GM18519 (cell line): Measurements from ENCODE around the gene UPF3A.
A peak's percentile ranks its signal among the peaks of the same experiment; 100 is the strongest.
"Not testable (repeated sequence)": the region's sequence is repeated elsewhere in the genome, so short reads cannot be mapped to it uniquely, and the experiment has no call there.

Experiments used
- ATAC-seq: cut with Tn5 transposase; IDR thresholded peaks from one replicate; pipeline ENCODE4 v1.9.1; 2021; ENCODE audit warnings: mild to moderate bottlenecking, moderate library complexity; ENCODE audit not compliant: unreplicated experiment, low FRiP score

Gene UPF3A

DNA sequence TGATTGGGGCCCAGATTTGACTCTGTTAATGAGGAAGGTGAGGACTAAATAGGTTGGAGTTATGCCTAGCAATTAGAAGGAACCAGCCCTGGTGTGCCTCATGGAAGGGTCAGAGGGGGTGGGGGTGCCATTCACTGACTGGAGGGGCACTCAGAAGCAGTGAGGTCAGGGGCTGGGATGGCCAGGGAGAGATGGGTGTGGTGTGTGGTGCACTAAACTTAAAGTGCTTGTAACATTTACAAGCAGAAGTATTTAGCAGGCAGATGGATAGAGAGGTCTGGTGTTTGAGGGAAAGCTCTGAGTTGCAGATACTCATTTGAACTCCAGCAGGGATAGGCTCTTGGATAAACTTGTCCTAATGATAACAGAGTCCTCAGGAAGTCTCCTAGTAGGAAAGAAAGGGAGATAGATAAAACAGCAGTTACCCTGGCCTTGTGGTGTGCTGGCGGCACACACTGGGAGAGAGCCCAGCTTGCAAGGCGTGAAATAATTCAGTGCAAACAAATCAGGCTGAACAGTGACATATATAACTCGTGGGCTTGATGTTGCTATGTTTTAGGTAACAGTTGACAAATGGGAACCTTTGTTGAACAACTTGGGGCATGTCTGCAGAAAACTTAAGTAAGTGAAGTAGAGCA is 20.0 kb upstream of the UPF3A start:
- ATAC-seq: no peak

DNA sequence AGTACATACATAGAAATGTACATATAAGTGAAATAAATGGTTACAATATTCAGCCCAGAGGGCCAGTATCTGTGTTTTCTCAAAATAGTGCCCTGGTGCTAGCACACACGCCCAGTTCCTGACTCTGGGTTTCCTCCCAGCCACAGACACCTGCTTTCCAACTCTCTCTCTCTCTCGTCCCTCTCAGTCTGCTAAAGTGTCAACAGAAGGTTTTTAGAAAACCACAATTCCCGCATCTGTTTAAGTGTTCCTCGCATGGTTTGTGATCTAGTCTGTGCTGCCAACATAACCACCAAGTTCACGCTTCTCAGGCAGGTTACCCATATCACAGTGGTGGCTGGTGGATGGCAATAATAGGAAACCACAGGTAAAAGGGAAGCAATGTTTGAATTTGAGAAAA is 17.8 kb upstream of the UPF3A start:
- no peak for ATAC-seq

DNA sequence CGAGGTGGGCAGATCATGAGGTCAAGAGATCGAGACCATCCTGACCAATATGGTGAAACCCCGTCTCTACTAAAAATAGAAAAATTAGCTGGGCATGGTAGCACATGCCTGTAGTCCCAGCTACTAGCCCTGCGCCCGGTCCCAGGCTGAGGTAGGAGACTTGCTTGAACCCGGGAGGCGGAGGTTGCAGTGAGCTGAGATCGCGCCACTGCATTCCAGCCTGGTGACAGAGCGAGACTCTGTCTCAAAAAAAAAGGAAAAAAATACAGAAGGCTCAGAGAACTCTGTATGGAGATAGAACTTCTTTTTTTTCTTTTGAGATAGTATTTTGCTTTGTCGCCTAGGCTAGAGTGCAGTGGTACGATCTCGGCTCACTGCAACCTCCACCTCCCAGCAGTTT is 17.1 kb upstream of the UPF3A start:
- not testable (repeated sequence) for ATAC-seq

DNA sequence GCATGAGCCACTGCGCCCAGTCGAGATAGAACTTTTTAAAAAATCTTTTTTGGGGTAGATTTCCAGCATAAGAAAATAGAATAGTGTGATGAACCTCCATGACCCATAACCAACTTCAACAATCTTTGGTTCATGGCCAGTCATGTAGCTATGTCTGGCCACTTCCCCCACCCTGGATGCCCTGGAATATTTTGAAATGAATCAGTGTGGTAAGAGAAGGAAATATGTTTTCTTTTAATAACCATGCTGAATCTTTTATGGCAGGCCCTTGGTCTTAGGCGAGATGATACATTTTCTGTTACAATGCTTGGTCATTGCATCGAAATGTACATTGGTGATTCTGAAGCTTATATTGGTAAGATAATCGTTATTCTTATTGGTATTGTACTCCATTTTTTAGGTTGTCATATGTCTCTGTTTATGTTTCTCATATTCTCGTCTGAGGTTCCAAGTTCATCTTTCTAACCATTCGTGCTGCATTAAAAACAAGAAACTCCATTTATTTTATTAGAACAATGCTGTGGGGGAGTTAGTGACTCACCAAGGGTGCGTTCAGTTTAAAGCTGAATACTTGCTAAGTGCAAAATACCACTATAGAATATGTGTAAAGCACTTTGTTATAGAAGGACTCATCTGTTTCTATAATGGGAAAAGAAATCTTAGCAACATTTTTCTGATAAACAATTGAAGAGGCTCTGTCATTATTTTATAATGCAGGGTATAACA is 16.4 kb upstream of the UPF3A start:
- no peak for ATAC-seq

DNA sequence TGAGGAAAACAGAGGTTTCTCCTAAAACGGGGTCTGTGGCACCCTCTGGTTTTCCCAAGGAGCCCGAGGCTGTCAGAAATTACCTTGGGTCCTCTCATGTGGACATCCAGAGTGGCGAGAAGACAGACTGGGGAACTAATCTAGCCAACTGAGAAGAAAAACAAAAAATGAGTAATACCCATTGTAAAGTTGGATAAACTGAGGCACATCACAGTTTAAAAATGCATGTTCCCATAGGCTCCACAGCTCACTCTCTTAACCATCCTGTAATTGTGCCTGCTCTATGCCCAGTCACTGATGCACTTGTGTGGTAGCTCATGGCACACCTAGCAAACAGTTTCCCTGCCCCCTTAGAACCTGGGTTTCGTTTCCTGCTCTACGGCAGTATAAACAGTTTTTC is 15.2 kb upstream of the UPF3A start:
- ATAC-seq: no peak

DNA sequence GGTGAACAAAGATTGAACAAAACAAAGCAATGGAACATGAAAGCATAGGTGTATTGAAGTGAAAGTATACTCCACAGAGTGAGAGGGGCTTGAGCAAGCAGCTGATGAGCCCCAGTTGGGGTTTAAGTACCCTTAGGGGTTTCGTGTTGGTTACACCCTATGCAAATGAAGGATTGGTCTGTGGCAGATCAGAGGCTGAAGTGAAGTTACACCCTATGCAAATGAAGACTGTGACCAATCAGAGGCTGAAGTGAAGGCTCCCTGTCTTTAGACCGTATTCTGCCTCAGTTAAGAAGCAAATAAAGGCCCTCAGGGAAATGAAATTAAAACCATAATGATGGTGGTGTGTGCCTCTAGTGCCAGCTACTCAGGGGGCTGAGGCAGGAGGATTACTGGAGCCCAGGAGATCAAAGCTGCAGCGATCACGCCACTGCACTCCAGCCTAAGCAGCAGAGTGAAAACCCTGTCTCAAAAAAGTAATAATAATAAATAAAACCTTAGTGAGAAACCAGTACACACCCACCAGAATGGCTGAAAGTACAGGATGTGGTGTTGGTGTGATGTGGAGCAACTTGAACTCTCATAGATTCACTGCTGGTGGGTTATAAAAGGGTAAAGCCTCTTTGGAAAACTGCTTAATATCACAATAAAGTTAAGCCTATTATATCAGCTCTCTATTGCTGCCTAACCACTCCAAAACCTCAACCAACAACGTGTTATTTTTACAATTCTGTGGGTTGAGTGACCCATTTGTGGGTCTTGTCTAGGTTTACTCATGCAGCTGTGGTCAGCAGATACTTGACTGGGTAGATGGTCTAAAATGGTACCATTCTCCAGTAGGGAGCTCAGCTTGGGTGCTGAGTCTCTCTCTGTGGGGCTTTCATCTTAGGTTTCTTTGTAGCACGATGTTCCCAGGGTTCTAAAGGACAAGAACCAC is 12.8 kb upstream of the UPF3A start:
- no peak for ATAC-seq

DNA sequence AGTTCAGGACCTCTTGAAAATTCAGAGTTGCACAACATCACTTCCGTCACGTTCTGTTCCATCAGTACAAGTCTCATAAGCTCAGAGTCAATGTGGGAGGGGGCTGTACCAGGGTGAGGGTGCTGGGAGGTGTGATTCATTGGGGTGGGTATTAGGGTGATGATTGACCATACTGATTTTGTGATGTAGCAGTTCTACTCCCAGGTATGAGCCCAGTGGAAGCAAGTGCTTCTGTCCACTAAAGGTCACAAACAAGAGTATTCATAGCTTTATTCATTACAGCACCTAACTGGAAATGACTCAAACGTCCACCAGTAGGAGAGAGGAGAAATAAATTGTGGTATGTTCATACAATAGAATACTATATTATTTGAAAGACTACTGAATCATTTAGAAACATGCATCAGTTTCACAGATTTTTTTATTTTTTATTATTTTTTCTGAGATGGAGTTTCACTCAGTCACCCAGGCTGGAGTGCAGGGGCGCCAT is 12.1 kb upstream of the UPF3A start:
- no peak for ATAC-seq

DNA sequence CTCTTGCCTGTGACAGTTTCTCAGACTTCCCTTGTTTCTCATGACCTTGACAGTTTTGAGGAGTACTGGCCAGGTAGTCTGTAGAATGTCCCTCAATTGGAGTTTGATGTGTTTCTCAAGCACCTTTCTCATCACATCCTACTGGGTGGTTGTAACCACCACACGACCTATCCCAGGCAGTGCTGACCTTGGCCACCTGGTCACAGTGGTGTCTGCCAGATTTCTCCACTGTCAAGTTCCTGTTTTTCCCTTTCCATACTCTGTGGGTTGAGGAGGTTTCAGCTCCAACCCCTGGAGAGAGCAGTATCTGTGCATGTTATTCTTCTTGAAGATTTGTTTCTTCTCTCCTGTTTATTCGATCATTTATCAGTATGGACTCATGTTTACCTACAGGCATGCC is 8.4 kb upstream of the UPF3A start:
- no peak for ATAC-seq

DNA sequence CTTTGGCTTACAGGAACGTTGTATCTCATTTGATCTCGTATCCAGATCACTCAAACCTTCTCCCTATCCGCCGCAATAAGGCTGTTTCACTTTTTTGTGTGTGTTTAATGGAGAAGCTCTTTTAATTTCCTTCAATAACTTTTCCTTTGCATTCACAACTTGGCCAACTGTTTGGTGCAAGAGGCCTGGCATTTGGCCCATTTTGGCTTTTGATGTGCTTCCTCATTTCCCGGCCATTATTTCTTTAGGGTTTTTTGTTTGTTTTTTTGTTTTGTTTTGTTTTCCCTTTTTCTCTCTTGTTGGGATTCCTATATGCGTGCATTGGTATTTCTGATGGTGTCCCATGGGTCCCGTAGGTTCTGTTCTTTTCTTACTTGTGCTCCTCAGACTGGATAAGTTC is 6.1 kb upstream of the UPF3A start:
- no peak for ATAC-seq

DNA sequence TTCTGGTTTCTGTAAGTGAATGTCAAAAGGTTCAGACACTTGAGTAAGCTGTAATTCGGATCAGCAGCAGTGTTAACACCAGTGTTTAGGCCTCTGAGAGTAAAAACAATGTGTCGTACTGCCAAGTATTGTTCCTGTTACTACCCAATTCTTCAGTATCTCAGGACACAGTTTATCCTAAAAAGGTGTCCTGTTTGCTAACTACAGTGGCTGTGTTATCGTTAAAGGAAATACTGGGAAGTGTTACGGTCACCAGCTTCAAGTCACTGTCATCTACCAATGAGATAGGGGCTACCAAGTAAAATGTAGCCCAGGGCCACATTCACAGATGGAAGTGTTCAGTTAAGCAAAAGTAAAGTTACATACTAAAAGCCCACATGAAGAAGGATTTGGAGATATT is 2.3 kb upstream of the UPF3A start:
- ATAC-seq: no peak

DNA sequence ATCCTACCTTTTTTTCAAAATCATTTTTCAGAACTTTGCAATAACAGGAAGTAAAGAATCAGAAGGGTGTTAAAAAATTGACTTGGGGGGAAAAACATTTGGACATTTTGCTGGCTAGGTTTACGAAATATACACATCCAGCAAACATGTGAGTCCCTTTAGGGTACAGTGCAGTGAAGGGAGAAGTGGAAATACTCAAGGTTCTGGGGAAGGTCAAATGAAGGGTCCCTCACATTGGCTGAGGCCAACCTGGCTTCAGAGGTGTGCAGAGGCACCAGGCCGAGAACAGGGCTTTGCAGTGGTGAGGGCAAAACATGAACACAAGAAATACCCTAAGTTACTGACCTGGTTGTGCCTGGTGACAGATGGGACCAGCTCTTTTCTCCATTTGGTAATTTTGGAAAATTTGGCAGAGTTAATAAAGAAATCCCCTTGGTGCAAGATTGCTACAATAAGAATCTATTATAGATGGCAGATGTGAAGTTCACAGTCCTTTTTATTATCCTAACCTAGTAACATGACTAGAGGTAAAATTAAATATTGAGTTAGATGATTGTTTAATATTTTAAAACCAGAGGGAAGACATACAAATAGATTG is 1.5 kb upstream of the UPF3A start:
- ATAC-seq: no peak

DNA sequence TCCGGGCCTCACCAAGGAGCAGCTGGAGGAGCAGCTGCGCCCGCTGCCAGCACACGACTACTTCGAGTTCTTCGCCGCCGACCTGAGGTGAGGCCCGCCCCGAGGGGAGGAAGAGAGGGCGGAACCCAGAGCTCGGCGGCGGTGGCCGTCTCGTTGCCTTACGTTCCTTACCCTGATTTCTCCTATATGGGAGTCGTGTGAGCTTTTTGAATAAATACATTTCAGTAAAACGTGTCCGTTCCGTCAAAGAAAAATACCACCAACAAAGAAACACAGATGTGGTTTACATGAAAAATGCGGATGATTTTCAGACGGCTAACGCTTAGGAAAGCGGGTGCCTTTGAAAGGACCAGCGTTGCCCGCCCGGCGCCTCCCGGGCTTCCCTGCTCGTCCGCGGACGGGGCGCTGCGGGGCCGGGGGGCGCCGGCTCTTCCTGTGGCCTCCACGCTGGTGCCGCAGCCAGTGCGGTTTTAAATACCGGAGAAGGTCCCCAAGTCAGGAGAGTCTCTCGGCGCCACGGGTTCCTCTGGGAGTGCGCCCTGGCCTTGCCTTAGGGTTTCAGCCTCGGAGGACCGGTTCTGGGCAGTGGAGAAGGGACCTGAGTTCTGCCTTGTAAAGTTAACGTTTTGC is 755 bp downstream of the UPF3A start:
- ATAC-seq: peak; percentile 39

DNA sequence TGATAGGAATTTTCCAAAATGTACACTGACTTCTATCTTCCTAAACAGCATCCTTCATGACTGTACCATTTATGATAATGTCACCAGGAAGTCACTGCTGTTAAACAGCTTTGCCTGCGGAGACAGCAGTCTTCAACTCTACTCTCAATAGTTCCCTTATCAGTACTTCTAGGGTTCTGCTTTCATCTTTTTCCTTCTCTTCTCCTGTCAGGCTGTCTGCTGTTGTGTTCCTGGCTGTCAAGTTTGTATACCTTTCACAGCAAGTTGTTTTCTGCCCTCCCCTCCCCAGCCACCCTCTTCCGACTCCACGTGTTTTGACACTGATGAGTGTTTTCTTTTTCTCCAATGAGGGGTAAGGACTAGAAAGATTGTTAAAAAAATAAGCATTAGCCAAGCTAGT is 2.2 kb downstream of the UPF3A start:
- ATAC-seq: no peak

DNA sequence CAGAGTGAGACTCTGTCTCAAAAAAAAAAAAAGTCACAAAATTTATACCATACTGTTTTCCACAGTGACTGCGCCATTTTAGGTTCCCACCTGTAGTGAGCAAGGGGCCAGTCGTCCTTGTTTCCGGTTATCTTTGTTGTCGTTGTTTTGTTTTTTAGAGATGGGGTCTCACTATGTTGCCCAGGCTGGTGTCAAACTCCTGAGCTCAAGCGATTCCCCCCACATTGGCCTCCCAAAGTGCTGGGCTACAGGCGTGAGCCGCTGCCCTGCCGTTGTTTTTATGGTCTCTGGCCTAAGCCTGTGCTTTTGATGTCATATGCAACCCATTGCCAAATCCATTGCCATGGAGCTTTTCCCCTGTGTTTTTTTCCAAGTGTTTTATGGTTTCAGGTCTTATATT is 3.3 kb downstream of the UPF3A start:
- ATAC-seq: no peak

DNA sequence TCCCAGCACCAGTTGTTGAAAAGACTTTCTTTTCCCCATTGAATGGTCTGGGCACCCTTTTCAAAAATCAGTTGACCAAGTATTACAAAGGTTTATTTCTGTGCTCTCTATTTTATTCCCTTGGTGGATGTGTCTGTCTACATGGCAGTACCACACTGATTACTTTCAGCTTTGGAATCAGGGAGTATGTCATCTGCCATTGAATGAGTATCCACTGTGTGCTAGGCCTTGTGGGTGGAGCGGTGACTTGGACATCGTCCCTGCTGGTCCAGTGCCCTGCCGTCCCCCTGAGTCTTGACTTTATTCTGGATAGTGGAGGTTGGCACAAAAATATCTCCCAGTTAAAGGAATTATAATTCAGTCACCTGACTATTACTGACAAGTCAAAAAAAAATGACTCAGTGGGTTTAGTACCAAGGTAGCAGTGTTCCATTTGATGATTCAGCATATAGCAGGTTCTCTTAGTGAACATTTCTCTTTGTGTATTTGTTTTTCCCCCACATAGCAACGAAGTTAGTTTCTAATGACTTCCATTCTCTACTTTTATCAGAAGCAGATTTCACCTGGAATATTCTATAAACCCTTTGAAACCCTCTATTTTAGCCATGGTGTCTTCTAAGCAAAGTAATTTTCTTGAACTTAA is 3.9 kb downstream of the UPF3A start:
- ATAC-seq: no peak

DNA sequence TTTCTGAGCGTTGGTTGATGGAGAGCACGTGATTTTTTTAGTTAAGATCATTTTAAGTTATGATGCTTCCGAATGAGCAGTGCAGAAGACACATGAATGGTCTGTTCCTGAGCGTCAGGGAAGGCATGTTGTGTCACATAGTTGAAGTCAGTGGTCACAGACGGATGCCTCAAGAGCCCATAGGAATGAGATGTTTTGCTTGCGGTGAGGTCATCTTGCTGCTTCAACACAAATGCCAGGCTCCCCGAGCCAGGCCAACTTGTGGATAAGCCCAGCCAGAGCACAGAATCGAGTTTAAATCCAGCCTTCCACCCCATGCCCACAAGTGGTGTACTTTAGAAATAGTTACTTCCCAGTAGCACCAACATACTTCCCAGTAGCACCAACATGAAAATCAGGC is 5.4 kb downstream of the UPF3A start:
- no peak for ATAC-seq

DNA sequence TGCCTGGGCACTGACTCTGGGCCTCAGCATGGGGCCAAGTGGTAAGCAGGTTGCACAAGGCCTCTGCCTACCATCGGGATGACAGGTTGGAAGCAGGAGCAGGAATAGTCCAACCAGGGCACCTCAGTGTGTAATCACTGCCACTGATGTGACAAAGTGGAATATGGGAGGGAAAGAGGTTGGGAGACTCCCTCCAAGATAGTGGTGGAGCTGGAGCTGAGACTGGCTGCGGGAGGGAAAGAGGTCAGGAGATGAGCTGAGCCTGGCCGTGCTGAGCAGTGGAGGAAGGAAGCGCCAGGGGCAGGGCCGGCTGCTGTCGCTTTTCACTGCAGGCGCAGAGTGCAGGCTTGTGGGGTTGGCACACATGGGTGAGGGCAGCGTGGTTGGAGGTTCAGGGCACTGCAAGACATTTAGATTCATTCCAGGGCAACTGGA is 6.8 kb downstream of the UPF3A start:
- no peak for ATAC-seq

DNA sequence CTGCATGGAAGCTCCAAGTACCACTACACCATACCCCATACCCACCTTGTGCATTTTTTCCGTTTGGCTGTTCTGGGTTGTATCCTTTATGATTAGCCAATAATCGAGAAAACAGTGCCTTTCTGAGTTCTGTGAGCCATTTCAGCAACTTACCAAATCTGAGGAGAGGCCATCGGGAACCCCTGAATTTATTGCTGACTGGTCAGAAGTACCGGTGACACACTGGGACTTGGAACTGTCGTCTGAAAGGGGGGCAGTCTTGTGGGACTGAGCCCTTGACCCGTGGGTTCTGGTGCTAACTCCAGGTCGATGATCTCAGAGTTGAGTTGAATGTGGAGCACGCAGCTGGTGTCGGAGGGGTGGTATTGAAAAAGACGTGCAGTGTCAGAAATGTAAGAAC is 15.0 kb downstream of the UPF3A start:
- no peak for ATAC-seq

DNA sequence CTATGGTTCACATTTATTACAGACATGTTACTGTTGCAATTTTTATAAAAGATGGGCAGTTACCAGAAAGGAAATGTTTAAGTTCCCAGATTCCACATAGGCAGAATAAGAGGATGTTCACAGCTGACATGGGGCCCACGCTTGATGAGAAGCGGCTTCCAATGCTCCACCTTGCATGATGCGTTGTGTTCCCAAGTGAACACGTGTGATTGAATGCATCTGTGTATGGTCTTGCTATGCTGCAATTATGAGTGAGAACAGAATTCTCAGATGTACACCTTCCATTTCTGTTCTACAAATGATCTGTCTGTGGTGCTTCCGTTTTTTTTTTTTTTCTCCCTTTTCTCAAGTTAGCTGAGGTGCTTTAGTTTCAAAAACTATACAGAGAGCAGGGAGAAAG is 15.5 kb downstream of the UPF3A start:
- ATAC-seq: no peak

DNA sequence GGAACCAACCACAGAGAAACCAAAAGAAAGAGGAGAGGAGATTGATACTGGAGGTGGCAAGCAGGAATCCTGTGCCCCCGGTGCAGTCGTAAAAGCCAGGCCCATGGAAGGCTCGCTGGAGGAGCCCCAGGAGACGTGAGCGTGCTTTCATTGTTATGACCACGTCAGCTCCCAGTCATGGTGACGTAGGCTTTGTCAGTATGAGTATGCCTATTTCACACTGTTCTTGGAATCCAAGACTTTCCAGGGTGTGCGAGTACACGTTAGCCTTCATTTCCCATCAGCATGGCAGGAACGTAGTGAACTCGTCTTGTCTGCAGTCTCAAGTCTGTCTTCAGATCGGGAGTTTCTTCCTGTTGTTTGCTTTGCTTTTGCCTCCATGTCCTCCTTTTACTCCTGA is 17.5 kb downstream of the UPF3A start:
- no peak for ATAC-seq
